ENCODE results near the gene CNNM1.

GRCh38 chr10:99347672-99348071 lies 18.5 kb downstream of the CNNM1 start:
- TF ChIP-seq CTCF (IDR thresholded peaks at IDR 0.05 in 4 of 5, conservative IDR thresholded peaks at IDR 0.05 in 1 of 5) (no peak), POLR2A (IDR thresholded peaks at IDR 0.05) (no peak)

Data from gastrocnemius medialis (tissue), 4 donors.